ENCODE data around the gene VTI1B. TPM values are rescaled to one million over a fixed set of nuclear protein-coding genes. Genes with fewer than 3 reads are reported as not detected.

VTI1B gene
- total RNA-seq, 6 experiments from 2014 or later, result 44.2 to 70.1 (median 54.6) TPM

GRCh38 chr14:67663633-67664032, 10.8 kb downstream of the VTI1B start:
- Histone ChIP-seq H3K36me3 (peaks cover 0 to 10% (median 4%) of the 10 kb centered on the region in 4 donors), H3K27me3 (no peaks in the 10 kb centered on the region), H3K4me1 (peaks cover 0 to 5% (median 0%) of the 10 kb centered on the region in 4 donors), H3K4me3 (no peak overlapping the region), H3K27ac (no peak overlapping the region), H3K9me3 (no peaks in the 10 kb centered on the region)
- intact Hi-C loops (cut with DNase I), result loop anchor here (10.0 kb wide), 2 partner anchors 79 to 89 kb away; no protein-coding TSS in a partner anchor
- no peak for ATAC-seq
- DNase-seq, result no peak
- WGBS (ENCODE audit: insufficient coverage, low coverage, low lambda C conversion rate, missing lambda C conversion rate), result 87% methylated on average over 4 of the region's 4 CpGs
- no peak for TF ChIP-seq CTCF (IDR thresholded peaks at IDR 0.05)

- WGBS (ENCODE audit: insufficient coverage, low coverage, low lambda C conversion rate, missing lambda C conversion rate), result no CpG with 5 or more reads among the region's 6 CpGs
- H3K4me1 ChIP-seq, result no peaks in the 10 kb centered on the region
- intact Hi-C loops (cut with DNase I), result no loop called here
- no peak overlapping the region for H3K27ac ChIP-seq
- ATAC-seq (no peak), DNase-seq (no peak)
- no peaks in the 10 kb centered on the region for H3K9me3 ChIP-seq
- TF ChIP-seq CTCF (IDR thresholded peaks at IDR 0.05), result no peak
- TF ChIP-seq POLR2A (IDR thresholded peaks at IDR 0.05), result no peak
- no peak overlapping the region for H3K4me3 ChIP-seq
- H3K36me3 ChIP-seq, result peaks cover 7 to 79% (median 28%) of the 10 kb centered on the region in 4 donors
- no peaks in the 10 kb centered on the region for H3K27me3 ChIP-seq
These were observed 20.7 kb downstream of the VTI1B start for GRCh38 chr14:67653651-67654280.

GRCh38 chr14:67652189-67652588, 22.2 kb downstream of the VTI1B start:
- intact Hi-C loops (cut with DNase I), result no loop called here

GRCh38 chr14:67650694-67651093, 23.7 kb downstream of the VTI1B start:
- Histone ChIP-seq H3K36me3 (peaks cover 7 to 77% (median 24%) of the 10 kb centered on the region in 4 donors), H3K4me1 (no peaks in the 10 kb centered on the region), H3K9me3 (no peaks in the 10 kb centered on the region), H3K27me3 (no peaks in the 10 kb centered on the region), H3K4me3 (no peak overlapping the region), H3K27ac (no peak overlapping the region)
- WGBS (ENCODE audit: insufficient coverage, low coverage, low lambda C conversion rate, missing lambda C conversion rate), result 83% methylated on average over 2 of the region's 2 CpGs
- ATAC-seq, result no peak
- DNase-seq, result no peak
- no peak for TF ChIP-seq POLR2A (IDR thresholded peaks at IDR 0.05)
- TF ChIP-seq CTCF (IDR thresholded peaks at IDR 0.05), result no peak
- intact Hi-C loops (cut with DNase I), result no loop called here

More at GRCh38 chr14:67652189-67652588, 22.2 kb downstream of the VTI1B start:
- Histone ChIP-seq H3K4me3 (no peak overlapping the region), H3K9me3 (no peaks in the 10 kb centered on the region), H3K27ac (no peak overlapping the region), H3K4me1 (no peaks in the 10 kb centered on the region), H3K27me3 (no peaks in the 10 kb centered on the region), H3K36me3 (peaks cover 7 to 84% (median 27%) of the 10 kb centered on the region in 4 donors)
- WGBS (ENCODE audit: insufficient coverage, low coverage, low lambda C conversion rate, missing lambda C conversion rate), result 82% methylated on average over 1 of the region's 1 CpG
- DNase-seq (no peak), ATAC-seq (no peak)
- TF ChIP-seq CTCF (IDR thresholded peaks at IDR 0.05) (no peak), POLR2A (IDR thresholded peaks at IDR 0.05) (no peak)
